GM15510 (cell line): ENCODE measurements around the gene MCU.

Experiments used
- POLR2A ChIP-seq: IDR thresholded peaks from 3 replicates; pipeline ENCODE4 v1.6.1; 2011; ENCODE audit warnings: borderline replicate concordance; ENCODE audit not compliant: insufficient read length; ENCODE audit errors: extremely low read depth

MCU gene

DNA sequence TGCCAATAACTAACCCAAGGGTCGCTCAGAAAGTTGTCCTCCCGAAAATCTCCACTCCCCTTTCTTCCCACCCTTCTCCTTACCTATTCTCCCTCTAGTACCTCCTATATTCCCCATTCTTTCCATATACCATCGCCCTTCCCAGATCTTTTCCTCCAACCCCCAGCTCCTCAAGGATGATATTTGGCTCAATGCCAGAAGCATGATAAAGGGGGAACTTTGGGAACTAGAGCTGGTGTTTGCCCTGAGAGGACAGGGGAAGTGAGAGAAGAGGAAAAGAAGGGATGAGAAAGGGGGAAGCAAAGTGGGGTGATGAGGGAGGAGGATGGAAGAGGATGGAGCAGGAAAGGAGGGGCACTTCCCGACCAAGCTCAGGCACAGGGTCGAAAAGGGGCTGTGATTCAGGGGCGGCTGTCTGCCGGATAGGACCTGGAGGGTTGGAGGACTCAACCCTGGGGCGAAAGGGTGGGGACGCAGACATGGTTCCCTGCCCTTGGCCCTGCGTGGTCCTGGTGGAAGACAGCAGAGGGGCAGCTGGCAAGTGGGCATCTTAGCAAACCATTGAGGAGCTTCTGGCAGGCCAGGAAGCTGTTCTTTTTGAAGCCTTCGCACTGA is 203.4 kb downstream of the MCU start:
- no peak for TF ChIP-seq POLR2A

DNA sequence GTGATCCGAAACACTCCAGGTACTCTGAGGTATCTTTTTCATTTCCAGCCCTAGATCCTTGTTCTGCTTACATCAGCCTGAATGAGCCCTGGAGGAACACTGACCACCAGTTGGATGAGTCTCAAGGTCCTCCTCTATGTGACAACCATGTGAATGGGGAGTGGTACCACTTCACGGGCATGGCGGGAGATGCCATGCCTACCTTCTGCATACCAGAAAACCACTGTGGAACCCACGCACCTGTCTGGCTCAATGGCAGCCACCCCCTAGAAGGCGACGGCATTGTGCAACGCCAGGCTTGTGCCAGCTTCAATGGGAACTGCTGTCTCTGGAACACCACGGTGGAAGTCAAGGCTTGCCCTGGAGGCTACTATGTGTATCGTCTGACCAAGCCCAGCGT is 206.7 kb downstream of the MCU start:
- TF ChIP-seq POLR2A, result no peak

DNA sequence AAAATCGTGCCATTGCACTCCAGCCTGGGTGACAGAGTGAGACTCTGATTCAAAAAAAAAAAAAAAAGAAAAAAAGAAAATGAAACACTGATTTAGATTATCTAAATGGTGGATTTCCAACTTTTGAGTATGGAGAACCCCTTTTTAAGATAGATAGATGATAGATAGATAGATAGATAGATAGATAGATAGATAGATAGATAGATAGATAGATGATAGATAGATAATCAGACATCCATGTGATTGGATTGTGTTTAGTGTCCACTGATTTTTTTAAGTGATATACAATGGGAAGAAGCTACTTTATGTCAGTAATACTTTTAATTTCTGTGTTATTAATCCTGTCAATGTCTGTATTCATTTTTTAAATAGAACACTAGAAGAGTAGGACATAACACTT is 207.6 kb downstream of the MCU start:
- TF ChIP-seq POLR2A, result no peak

DNA sequence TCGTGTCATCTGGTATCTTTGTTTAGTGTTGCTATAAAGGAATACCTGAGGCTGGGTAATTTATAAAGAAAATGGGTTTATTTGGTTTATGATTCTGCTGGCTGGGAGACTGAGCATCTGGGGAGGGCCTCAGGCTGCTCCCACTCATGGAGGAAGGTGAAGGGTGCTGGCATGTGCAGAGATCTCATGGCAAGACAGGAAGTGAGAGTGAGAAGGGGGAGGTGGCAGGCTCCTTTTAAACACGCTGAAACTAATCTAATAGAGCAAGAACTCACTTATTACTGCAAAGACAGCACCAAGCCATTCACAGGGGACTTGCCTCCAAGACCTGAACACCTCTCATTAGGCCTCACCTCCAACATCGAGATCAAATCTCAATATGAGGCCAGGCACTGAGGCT is 212.9 kb downstream of the MCU start:
- no peak for TF ChIP-seq POLR2A

DNA sequence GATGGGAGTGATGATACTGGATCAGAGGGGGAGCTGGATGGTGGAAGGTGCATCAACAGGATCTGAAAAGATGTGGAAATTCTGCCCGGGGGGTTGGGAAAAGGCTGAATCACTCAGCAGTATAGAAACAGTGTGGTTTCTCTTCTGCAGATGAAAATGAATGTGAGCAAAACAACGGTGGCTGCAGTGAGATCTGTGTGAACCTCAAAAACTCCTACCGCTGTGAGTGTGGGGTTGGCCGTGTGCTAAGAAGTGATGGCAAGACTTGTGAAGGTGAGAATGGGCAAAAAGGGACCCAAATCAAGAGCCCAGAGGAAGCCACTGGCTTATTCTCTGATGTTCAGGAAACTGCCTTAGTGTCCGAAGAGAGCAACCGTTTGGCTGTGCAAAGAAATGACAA is 214.5 kb downstream of the MCU start:
- no peak for TF ChIP-seq POLR2A

DNA sequence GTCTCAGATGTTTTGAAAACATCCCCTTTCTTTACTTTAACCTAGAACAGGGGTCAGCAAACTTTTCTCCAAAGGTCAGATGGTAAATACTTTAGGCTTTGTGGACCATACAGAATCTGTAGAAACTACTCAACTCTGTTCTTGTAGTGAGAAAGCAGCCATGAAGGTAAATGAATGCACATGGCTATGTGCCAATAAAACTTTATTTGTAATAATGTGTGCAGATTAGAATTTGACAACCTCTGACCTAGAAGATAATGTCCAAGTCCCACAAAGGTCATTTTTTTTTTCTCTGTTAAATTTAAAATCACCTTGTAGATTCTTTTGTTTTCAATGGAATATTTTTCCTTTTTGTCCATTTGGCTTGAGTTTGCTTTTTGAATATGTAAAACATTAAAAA is 218.8 kb downstream of the MCU start:
- TF ChIP-seq POLR2A, result no peak

DNA sequence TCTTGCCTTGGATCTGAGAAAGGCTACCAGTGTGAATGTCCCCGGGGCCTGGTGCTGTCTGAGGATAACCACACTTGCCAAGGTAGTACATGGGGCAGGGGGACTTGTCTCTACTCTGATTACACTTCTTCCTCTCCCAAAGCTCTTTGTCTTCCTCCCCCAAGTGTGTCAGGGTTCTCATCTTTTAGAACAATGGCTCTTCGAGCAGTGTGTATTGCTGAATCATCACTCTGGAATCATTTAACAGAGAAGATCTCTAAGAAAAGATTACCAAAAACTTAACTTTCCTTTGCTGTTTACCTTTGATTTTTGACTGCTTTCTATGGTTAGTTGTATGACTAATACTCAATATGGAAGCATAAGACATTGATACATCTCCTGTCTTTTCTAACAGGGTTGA is 219.8 kb downstream of the MCU start:
- TF ChIP-seq POLR2A, result no peak

DNA sequence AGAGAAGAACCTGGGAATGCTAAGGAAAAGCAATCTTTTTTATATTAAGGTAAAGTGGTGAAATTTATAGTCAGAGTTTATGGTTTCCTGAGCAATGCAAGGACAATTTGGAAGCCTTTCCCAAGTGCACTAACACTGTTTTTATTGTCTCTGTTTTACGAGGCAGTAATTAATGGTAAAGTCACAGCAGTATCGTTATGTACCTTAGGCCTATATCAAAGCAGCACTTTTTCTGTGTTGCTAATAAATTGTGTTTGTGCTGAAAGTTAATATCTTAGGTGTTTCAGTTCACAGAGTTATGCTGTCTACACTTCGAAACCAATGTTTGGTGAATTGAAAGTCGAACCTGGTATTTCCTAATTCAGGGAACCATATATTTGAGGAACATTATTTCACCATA is 220.8 kb downstream of the MCU start:
- no peak for TF ChIP-seq POLR2A

DNA sequence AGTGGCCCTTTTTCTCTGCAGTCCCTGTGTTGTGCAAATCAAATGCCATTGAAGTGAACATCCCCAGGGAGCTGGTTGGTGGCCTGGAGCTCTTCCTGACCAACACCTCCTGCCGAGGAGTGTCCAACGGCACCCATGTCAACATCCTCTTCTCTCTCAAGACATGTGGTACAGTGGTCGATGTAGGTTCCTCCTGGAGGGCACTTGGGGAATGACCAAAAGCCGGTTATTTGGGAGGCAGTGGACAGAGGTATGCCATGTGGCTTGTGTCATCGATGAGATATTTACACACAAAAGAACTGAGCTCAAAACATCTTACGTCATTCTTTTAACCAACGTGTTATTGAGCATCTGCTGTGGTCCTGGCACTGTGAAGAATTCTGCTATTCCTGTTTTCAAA is 221.3 kb downstream of the MCU start:
- no peak for TF ChIP-seq POLR2A

DNA sequence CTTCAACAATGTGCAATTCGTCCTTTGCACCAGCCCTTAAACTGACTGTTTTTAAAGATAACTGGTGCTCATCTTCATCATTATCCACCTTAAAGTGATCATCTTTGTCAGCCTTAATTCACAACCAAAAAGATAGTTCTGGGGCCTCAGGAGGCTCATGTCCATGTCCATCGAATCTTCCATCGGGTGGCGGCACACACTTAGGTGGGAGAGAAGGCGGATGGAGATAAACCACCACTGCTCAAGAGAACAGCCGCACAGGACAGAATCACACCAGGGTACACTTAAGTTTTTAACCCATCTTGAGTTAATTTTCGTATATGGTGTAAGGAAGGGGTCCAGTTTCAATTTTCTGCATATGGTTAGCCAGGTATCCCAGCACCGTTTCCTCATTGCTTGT is 226.4 kb downstream of the MCU start:
- TF ChIP-seq POLR2A, result no peak

DNA sequence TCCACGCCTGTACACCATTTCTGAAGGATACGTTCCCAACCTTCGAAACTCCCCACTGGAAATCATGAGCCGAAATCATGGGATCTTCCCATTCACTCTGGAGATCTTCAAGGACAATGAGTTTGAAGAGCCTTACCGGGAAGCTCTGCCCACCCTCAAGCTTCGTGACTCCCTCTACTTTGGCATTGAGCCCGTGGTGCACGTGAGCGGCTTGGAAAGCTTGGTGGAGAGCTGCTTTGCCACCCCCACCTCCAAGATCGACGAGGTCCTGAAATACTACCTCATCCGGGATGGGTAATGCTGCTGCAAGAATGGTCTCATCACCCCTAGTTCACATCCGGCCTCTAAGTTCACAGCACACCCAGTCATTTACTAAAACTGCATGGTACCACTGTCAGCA is 232.4 kb downstream of the MCU start:
- no peak for TF ChIP-seq POLR2A

DNA sequence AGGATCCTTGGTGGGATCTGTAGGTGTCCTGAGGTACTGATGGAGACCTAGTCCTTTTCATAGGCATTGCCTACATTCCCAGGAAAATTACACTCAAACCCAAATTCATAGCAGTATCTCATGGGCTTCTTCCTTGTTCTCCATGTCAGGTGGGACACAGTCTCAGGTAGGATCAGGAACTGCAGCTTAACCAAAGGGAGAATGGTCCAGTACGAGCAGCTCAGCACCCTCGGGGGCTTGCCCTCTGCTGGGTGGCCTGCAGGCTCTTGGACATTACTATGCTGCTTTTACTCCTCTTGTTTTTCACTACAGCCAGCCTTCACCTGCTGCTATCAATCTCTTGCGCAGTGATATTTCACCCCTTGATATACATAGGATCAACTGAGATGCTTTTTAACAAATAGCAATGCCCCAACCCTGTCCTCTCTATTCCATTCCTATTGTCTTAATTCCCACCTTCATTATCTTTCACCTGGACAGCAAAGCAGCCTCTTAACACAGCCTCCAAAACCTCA is 234.1 kb downstream of the MCU start:
- TF ChIP-seq POLR2A, result no peak

DNA sequence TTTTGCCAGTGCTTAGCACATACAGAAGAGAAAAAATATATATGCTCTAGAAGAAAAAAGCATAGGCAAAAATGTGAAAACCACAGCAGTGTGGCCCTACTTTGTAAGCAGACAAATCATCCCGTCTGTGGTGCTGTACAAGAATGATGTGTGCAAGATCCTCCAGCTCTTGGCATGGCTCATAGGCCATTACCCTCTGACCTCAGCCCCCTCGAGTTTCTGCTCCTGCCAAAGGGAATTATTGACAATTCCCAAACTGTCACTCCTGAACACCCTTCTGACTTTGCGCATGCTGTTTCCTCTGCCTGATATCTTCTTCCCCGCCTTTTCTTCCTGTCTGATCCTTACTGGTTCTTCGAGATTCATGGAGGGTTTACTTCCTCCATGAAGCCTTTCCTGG is 235.5 kb downstream of the MCU start:
- no peak for TF ChIP-seq POLR2A

DNA sequence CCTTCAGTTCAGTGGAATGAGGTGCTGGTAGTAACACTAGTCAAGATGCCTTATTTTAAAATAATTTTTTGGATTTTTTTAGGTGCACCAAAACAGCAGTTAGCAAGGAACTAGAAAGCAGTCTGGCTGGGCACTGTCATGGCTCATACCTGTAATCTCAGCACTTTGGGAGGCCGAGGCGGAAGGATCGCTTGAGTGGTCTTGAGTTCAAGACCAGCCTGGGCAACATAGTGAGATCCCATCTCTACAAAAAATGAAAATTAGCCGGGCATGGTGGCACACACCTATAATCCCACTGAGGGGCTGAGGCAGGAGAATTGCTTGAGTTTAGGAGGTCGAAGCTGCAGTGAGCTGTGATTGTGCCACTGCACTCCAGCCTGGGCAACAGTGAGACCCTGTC is 236.9 kb downstream of the MCU start:
- no peak for TF ChIP-seq POLR2A

DNA sequence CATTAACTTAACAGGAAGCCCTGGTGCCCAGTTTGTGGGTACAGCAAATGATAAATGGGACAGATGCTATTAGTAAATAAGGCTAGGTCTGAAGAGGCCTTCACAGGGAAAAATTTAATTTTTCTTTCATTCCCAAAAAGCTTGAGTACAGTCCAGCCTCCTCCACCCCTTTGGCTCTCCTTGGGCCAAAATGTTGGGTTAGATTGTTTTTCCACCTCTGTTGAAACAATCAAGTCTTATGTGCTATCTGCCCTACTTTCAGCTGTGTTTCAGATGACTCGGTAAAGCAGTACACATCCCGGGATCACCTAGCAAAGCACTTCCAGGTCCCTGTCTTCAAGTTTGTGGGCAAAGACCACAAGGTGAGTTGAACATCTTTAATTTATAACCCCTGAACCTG is 238.3 kb downstream of the MCU start:
- no peak for TF ChIP-seq POLR2A

DNA sequence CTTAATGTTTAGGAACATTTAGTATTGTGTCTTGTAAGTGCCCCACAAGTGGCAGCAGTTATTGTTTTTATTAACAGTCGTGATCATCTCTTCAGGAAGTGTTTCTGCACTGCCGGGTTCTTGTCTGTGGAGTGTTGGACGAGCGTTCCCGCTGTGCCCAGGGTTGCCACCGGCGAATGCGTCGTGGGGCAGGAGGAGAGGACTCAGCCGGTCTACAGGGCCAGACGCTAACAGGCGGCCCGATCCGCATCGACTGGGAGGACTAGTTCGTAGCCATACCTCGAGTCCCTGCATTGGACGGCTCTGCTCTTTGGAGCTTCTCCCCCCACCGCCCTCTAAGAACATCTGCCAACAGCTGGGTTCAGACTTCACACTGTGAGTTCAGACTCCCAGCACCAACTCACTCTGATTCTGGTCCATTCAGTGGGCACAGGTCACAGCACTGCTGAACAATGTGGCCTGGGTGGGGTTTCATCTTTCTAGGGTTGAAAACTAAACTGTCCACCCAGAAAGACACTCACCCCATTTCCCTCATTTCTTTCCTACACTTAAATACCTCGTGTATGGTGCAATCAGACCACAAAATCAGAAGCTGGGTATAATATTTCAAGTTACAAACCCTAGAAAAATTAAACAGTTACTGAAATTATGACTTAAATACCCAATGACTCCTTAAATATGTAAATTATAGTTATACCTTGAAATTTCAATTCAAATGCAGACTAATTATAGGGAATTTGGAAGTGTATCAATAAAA is 240.5 kb downstream of the MCU start:
- no peak for TF ChIP-seq POLR2A
